HepG2 (cell line): ENCODE measurements around the gene GINM1. TPM values are rescaled to one million over a fixed set of nuclear protein-coding genes. Genes with fewer than 3 reads are reported as not detected.

ENCODE experiments used
- ARID4A ChIP-seq: sonication (generic); formaldehyde crosslinking; IDR thresholded peaks from 2 replicates; pipeline ENCODE4 v1.5.0; 2020; ENCODE audit warnings: mild to moderate bottlenecking, missing genetic modification reagents, borderline replicate concordance
- CEBPZ ChIP-seq: IDR thresholded peaks from 2 replicates; pipeline ENCODE4 v1.6.1; 2012; ENCODE audit warnings: low read length, improper control_type of control experiment
- GPBP1L1 ChIP-seq: sonication (generic); formaldehyde crosslinking; IDR thresholded peaks from 2 replicates; pipeline ENCODE4 v1.5.0; 2020; ENCODE audit warnings: mild to moderate bottlenecking, missing genetic modification reagents
- JARID2 ChIP-seq: sonication (generic); formaldehyde crosslinking; IDR thresholded peaks from 2 replicates; pipeline ENCODE4 v1.8.1; 2023; ENCODE audit warnings: missing genetic modification reagents, inconsistent platforms; ENCODE audit not compliant: insufficient replicate concordance
- MAZ ChIP-seq, 2 experiments: sonication (generic) in 1 of 2; formaldehyde crosslinking in 1 of 2; IDR thresholded peaks; 2 replicates each; pipeline versions ENCODE4 v1.5.0 to v1.6.1; 2012 to 2020; ENCODE audit warnings: low read depth in 2 of 2, mild to moderate bottlenecking in 2 of 2, borderline replicate concordance in 1 of 2, improper control_type of control experiment in 1 of 2, low read length in 1 of 2, missing genetic modification reagents in 1 of 2, moderate library complexity in 1 of 2
- PBX3 ChIP-seq: sonication (generic); formaldehyde crosslinking; IDR thresholded peaks from 2 replicates; pipeline ENCODE4 v1.8.1; 2023; ENCODE audit warnings: missing genetic modification reagents, inconsistent platforms, borderline replicate concordance
- PRPF4 ChIP-seq: fragments of 200-400 bp; formaldehyde crosslinking; IDR thresholded peaks from 2 replicates; pipeline ENCODE4 v1.6.1; 2016; ENCODE audit warnings: low read length, low read depth; ENCODE audit not compliant: poor library complexity, severe bottlenecking
- SNRNP70 ChIP-seq: fragments of 200-400 bp; formaldehyde crosslinking; IDR thresholded peaks from 2 replicates; pipeline ENCODE4 v1.6.1; 2017; ENCODE audit warnings: mild to moderate bottlenecking, low read depth, low read length, moderate library complexity
- SP2 ChIP-seq: sonication (generic); formaldehyde crosslinking; IDR thresholded peaks from 2 replicates; pipeline ENCODE4 v1.5.1; 2020; ENCODE audit warnings: mild to moderate bottlenecking, missing genetic modification reagents
- ZBTB7A ChIP-seq: sonication (generic); formaldehyde crosslinking; IDR thresholded peaks from 2 replicates; pipeline ENCODE4 v1.8.0; 2022; ENCODE audit warnings: mild to moderate bottlenecking, missing genetic modification reagents
- ZNF574 ChIP-seq: sonication (generic); formaldehyde crosslinking; IDR thresholded peaks from 2 replicates; pipeline ENCODE4 v1.4.0; 2020; ENCODE audit warnings: missing genetic modification reagents
- ZNF740 ChIP-seq: sonication (generic); formaldehyde crosslinking; IDR thresholded peaks from 2 replicates; pipeline ENCODE4 v1.4.0; 2020; ENCODE audit warnings: missing genetic modification reagents
- ZNF883 ChIP-seq: sonication (generic); formaldehyde crosslinking; IDR thresholded peaks from 2 replicates; pipeline ENCODE4 v1.5.1; 2020; ENCODE audit warnings: mild to moderate bottlenecking, missing genetic modification reagents; ENCODE audit errors: not compliant biosample characterization
- polyA plus RNA-seq, 8 experiments: library from polyadenylated mRNA; depleted of rRNA in 3 of 8; stranded (reverse) in 7 of 8; unstranded in 1 of 8; fragments of >200 nt; fragmentation: Illumina TruSeq in 4 of 8; extraction: Trizol in 4 of 8; gene quantifications; 2 replicates each; pipeline versions ENCODE4 v1.2.1 to v1.2.3, GENCODE V29; 2011 to 2016; ENCODE audit warnings: low read depth in 4 of 8, missing spikeins in 1 of 8, mixed read lengths in 1 of 8; ENCODE audit not compliant: insufficient read depth in 1 of 8
- total RNA-seq, 5 experiments: library from RNA; depleted of rRNA; stranded (reverse); fragments of >200 nt; fragmentation: Illumina TruSeq; extraction: Trizol; gene quantifications; 2 replicates each; pipeline ENCODE4 v1.2.3, GENCODE V29; 2016; ENCODE audit warnings: low read depth in 1 of 5

GINM1 gene
- total and polyA plus RNA-seq, 2 of the 13 experiments (the other 11 are each of a cell fraction or from before 2014, with no cell fraction given) = 19.4 to 27.5 TPM

GRCh38 chr6:149545754-149546471 is 20.3 kb upstream of the GINM1 start, which contains the start of gene PPIL4 (continued):
- TF ChIP-seq CEBPZ = no peak
- no peak; the same call in 1 of the 2 replicates for TF ChIP-seq ZBTB7A (CRISPR knock-in tag)
- peak; percentile 97 for TF ChIP-seq MAZ (IDR thresholded peaks at IDR 0.05; ENCODE audit: borderline replicate concordance, low read depth, low read length)
- peak; percentile 99 for TF ChIP-seq MAZ (CRISPR knock-in tag; IDR thresholded peaks at IDR 0.05; ENCODE audit: low read depth)
- TF ChIP-seq SP2 (CRISPR knock-in tag) = peak; percentile 76
- TF ChIP-seq ZNF740 = peak; percentile 98
- peak; percentile 98 for TF ChIP-seq ARID4A (CRISPR knock-in tag)
- no peak for TF ChIP-seq SNRNP70
- TF ChIP-seq JARID2 (CRISPR knock-in tag) = no peak
- no peak for TF ChIP-seq GPBP1L1
- peak; percentile 45 for TF ChIP-seq ZNF883 (CRISPR knock-in tag)
- TF ChIP-seq PBX3 = peak; percentile 51; the same call in 1 of the 2 replicates
- peak; percentile 97 for TF ChIP-seq ZNF574
- TF ChIP-seq PRPF4 = no peak
